ENCODE data around the gene GNB3.
"Not testable (repeated sequence)": the region's sequence is repeated elsewhere in the genome, so short reads cannot be mapped to it uniquely, and the experiment has no call there.

DNA sequence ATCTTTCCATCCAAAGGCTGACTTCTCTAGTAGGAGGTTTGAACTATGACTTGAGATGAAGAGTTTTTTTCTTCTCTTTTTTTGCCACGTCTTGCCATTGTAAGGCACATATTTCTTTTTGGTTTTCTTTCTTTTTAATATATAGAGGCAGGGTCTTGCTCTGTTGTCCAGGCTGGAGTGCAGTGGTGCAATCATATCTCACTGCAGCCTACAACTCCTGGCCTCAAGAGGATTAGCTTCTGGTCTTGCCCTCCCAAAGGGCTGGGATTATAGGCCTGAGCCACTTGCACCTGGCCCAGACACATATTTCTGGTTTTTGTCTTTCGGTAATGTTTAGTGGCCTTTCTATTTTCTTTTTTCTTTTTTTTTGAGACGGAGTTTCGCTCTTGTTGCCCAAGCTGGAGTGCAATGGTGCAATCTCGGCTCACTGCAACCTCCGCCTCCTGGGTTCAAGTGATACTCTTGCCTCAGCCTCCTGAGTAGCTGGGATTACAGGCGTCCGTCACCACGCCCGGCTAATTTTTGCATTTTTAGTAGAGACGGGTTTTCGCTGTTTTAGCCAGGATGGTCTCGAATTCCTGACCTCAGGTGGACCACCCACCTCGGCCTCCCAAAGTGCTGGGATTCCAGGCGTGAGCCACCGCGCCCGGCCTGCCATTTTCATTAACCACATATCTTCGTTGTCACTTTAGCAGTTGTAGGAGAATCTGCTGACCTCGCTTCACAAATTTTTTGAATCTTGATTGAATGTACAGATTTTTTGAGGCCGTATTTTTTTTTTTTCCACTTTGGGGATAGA is 49.2 kb downstream of the GNB3 start:
- TF ChIP-seq CTCF (conservative IDR thresholded peaks at IDR 0.05 in 1 of 2, IDR thresholded peaks at IDR 0.05 in 1 of 2; ENCODE audit: extremely low read depth in 1 of 2, insufficient read depth in 1 of 2, low read depth in 1 of 2, low read length in 2 of 2); EZH2 (IDR thresholded peaks at IDR 0.05; ENCODE audit: borderline replicate concordance, low read length): not testable (repeated sequence)

Measured in mammary epithelial cell (primary cell).